IPS DF 4.7 (cell line): ENCODE results near the gene PRSS12.
"Not testable (repeated sequence)": the region's sequence is repeated elsewhere in the genome, so short reads cannot be mapped to it uniquely, and the experiment has no call there.

ENCODE experiments used
- DNase-seq: peaks from one replicate; pipeline ENCODE4 v3.0.0-alpha.2; 2013; ENCODE audit warnings: low spot score; ENCODE audit errors: extremely low read depth

PRSS12 gene

GRCh38 chr4:118278473-118279274 is 74.1 kb downstream of the PRSS12 start:
- DNase-seq: no peak

- no peak for DNase-seq
Observed at GRCh38 chr4:118277243-118277642, 75.6 kb downstream of the PRSS12 start.

GRCh38 chr4:118276580-118276979 is 76.2 kb downstream of the PRSS12 start:
- DNase-seq: no peak

GRCh38 chr4:118273642-118274041 is 79.2 kb downstream of the PRSS12 start:
- DNase-seq: no peak

- DNase-seq: no peak
Observed at GRCh38 chr4:118271788-118272187, 81.0 kb downstream of the PRSS12 start.

- no peak for DNase-seq
Observed at GRCh38 chr4:118270492-118270891, 82.3 kb downstream of the PRSS12 start.

- DNase-seq: no peak
Observed at GRCh38 chr4:118268780-118269179, 84.0 kb downstream of the PRSS12 start.

GRCh38 chr4:118266145-118266496 is 86.7 kb downstream of the PRSS12 start:
- DNase-seq: not testable (repeated sequence)

GRCh38 chr4:118265312-118266144 is 87.3 kb downstream of the PRSS12 start:
- no peak for DNase-seq

GRCh38 chr4:118264096-118264495 is 88.7 kb downstream of the PRSS12 start:
- no peak for DNase-seq

GRCh38 chr4:118260309-118260708 is 92.5 kb downstream of the PRSS12 start:
- no peak for DNase-seq

- DNase-seq: no peak
Observed at GRCh38 chr4:118259111-118259510, 93.7 kb downstream of the PRSS12 start.

- no peak for DNase-seq
Observed at GRCh38 chr4:118254368-118254767, 98.4 kb downstream of the PRSS12 start.

GRCh38 chr4:118249890-118250289 is 102.9 kb downstream of the PRSS12 start:
- DNase-seq: no peak

- DNase-seq: no peak
Observed at GRCh38 chr4:118237531-118237930, 115.3 kb downstream of the PRSS12 start.

- no peak for DNase-seq
Observed at GRCh38 chr4:118235566-118236120, 117.2 kb downstream of the PRSS12 start.
